T-cell (primary cell): ENCODE measurements around the gene ZBTB4. TPM values are rescaled to one million over a fixed set of nuclear protein-coding genes. Genes with fewer than 3 reads are reported as not detected.

ENCODE experiments used
- ATAC-seq, 4 experiments: fragments of 200-7000 bp in 3 of 4; fragments of 150-1000 bp in 1 of 4; cut with Tn5 transposase; replicated peaks in 1 of 4; 1 replicate in 3 of 4; 2 replicates in 1 of 4; pipeline ENCODE4 v1.10.0; 2021; ENCODE audit warnings: moderate library complexity in 3 of 4, mild to moderate bottlenecking in 2 of 4, moderate number of reproducible peaks in 1 of 4
- CTCF ChIA-PET, 2 donors: fragments of 300-600 bp; sonication (Branson Sonifier 250); formaldehyde crosslinking; loops; one replicate each; lab custom pipeline; 2022; ENCODE audit warnings: antibody characterized with exemption in 2 of 2; lab: Charles Lee
- POLR2A ChIA-PET, 2 donors: fragments of 300-600 bp; sonication (Branson Sonifier 250); formaldehyde crosslinking; loops; one replicate each; lab custom pipeline; 2022; ENCODE audit warnings: antibody characterized with exemption in 2 of 2; lab: Charles Lee
- DNase-seq, 35 experiments: peaks; one replicate each; pipeline versions ENCODE4 v3.0.0 to v3.0.0-alpha.2; 2013 to 2023
- H3K27ac ChIP-seq: one replicate; pipeline ENCODE4 v1.5.1; 2013; ENCODE audit warnings: low read length
- H3K27me3 ChIP-seq, 2 experiments: replicated peaks in 1 of 2; 1 replicate in 1 of 2; 2 replicates in 1 of 2; pipeline versions ENCODE4 v1.6.1 to v1.7.0; 2013; ENCODE audit warnings: low read length in 1 of 2, mixed read lengths in 1 of 2; ENCODE audit not compliant: control insufficient read depth in 2 of 2, insufficient read depth in 2 of 2; ENCODE audit errors: extremely low read depth in 1 of 2
- H3K36me3 ChIP-seq, 2 donors: 1 replicate in 1 of 2; 2 replicates in 1 of 2; pipeline versions ENCODE4 v1.6.1 to v1.7.0; 2013; ENCODE audit warnings: low read length in 1 of 2; ENCODE audit not compliant: control insufficient read depth in 2 of 2, insufficient read depth in 1 of 2; ENCODE audit errors: extremely low read depth in 1 of 2
- H3K4me1 ChIP-seq, 2 experiments: 1 replicate in 1 of 2; 2 replicates in 1 of 2; pipeline versions ENCODE4 v1.6.1 to v1.7.0; 2013; ENCODE audit warnings: low read length in 2 of 2, mixed read lengths in 1 of 2; ENCODE audit not compliant: insufficient read depth in 2 of 2, control insufficient read depth in 1 of 2; ENCODE audit errors: extremely low read depth in 1 of 2
- H3K4me3 ChIP-seq, 2 donors: 1 replicate in 1 of 2; 2 replicates in 1 of 2; pipeline versions ENCODE4 v1.5.1 to v1.7.0; 2013; ENCODE audit warnings: mild to moderate bottlenecking in 2 of 2, low read length in 1 of 2, moderate library complexity in 1 of 2; ENCODE audit not compliant: control insufficient read depth in 1 of 2; ENCODE audit errors: extremely low read depth in 1 of 2
- H3K9me3 ChIP-seq: 2 replicates; pipeline ENCODE4 v1.7.0; 2013
- H3K27ac Mint-ChIP-seq, 2 donors: one replicate each; pipeline ENCODE4 v1.8.0; 2020 to 2021; ENCODE audit warnings: mild to moderate bottlenecking in 2 of 2, mixed read lengths in 2 of 2
- H3K27me3 Mint-ChIP-seq, 2 donors: one replicate each; pipeline ENCODE4 v1.8.0; 2021 to 2022; ENCODE audit warnings: mixed read lengths in 2 of 2
- H3K36me3 Mint-ChIP-seq: one replicate; pipeline ENCODE4 v1.8.0; 2021; ENCODE audit warnings: mixed read lengths
- H3K4me1 Mint-ChIP-seq, 3 donors: one replicate each; pipeline ENCODE4 v1.8.0; 2020 to 2022; ENCODE audit warnings: mixed read lengths in 3 of 3, mild to moderate bottlenecking in 1 of 3
- H3K4me3 Mint-ChIP-seq, 3 donors: one replicate each; pipeline ENCODE4 v1.8.0; 2020 to 2022; ENCODE audit warnings: mild to moderate bottlenecking in 3 of 3, mixed read lengths in 3 of 3, moderate library complexity in 3 of 3
- H3K9me3 Mint-ChIP-seq, 3 donors: one replicate each; pipeline ENCODE4 v1.8.0; 2020 to 2022; ENCODE audit warnings: mixed read lengths in 3 of 3
- WGBS: methylation state at CpG from one replicate; pipeline ENCODE4 v1.1.5; 2013; ENCODE audit warnings: missing lambda C conversion rate; ENCODE audit not compliant: insufficient coverage; 5-methylcytosine and 5-hydroxymethylcytosine counted together
- total RNA-seq, 35 experiments: library from RNA in 6 of 35; stranded (reverse) in 6 of 35; fragments of 120-200 nt in 1 of 35; gene quantifications; one replicate each; pipeline versions ENCODE4 v1.2.1 to v1.2.4 and lab custom pipeline; 2013 to 2026

The ZBTB4 gene
- total RNA-seq, 5 donors from 2014 or later (not counting 1 experiment from before 2014, with no cell fraction given): 64.0 to 86.6 (median 82.7) TPM

DNA sequence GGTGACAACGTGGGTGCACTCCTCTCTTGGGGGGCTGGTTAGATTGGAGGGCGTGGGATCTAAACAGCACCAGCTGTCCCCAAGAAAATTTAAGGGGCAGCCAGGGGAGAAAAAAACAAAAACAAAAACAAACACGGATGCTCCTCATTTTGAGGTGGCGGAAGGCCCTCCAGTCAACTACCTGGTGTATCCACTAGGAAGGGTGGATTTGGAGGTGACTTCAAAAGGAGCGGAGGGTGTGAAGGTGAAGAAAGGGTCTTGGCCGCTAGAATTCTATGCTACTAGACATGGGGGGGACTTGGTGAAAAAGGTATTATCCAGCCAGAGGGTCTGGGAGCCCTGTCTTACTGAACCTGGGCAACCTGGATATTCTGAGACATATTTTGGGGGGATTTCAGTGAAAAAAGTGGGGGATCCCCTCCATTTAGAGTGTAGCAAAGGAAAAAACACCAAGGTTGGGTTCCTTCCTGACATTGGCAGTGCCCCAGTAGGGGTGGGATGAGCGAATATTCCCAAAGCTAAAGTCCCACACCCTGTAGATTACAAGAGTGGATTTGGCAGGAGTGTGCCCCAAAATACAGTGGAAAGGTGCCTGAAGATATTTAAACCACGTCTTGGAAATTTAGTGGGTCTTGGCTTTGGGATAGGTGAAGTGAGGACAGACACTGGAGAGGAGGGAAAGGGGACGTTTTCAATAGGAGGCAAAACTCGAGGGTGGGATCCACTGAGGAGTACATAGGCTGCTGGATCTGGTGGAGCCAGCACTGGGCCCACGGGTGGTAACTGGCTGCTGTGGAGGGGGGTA, 40.6 kb downstream of the ZBTB4 start:
- WGBS: 53% methylated on average over 5 of the region's 11 CpGs
- H3K4me1 ChIP-seq: peaks cover 13 to 58% of the 10 kb centered on the region in 2 experiments
- H3K27me3 ChIP-seq: peaks cover 0 to 63% of the 10 kb centered on the region in 2 experiments
- H3K9me3 ChIP-seq: no peaks in the 10 kb centered on the region
- Mint-ChIP-seq H3K9me3 (no peaks in the 10 kb centered on the region), H3K4me3 (peak overlapping the region; percentile 61 to 96 (median 73)), H3K27me3 (peaks cover 29 to 48% of the 10 kb centered on the region in 2 donors), H3K4me1 (peaks cover 41 to 48% (median 48%) of the 10 kb centered on the region in 3 donors), H3K27ac (peak overlapping the region in 1 of 2 donors; percentile 36), H3K36me3 (no peaks in the 10 kb centered on the region)
- CTCF ChIA-PET: interaction anchor here in 1 of 2 donors (0.5 kb wide), 1 partner anchor 122 kb away, joined by 3 read pairs; no protein-coding TSS in a partner anchor
- DNase-seq (no peak), ATAC-seq (no peak)
- no peak overlapping the region for H3K27ac ChIP-seq
- H3K36me3 ChIP-seq: no peaks in the 10 kb centered on the region
- peak overlapping the region in 1 of 2 donors; percentile 46 for H3K4me3 ChIP-seq
- POLR2A ChIA-PET: no interaction called here

DNA sequence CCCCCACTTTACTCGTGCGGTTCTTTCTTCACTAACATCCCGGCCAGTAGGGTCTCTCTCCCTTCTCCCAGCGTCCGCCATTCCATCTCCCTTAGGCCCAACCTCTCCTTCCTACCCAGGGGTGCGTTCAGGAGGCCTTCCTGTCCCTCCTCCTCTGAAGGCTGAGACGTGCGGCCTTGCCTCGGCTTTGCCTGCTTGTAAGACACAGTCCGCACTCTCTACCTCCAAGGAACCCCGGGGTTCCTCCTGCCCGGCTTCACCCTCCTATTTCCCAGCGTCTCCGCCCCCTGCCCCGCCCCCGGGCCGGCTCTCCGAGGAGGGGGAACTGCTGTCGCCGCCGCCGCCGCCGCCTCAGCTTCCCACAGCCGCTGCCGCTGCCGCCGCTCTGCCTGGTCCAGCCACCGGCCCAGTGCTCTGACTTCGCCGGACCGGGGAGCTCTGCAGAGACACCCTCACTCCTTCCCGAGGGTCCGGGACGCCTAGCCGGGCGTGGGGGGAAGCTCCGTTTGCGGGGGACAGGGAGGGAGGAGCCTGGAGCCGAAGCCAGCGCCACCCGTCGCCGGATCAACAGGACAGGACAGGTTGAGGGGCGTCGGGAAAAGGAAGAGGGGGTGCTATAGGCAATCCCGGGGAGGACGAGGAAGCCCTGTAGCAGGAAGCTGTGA, 41.3 kb downstream of the ZBTB4 start:
- H3K27ac ChIP-seq: no peak overlapping the region
- H3K4me3 ChIP-seq: peak overlapping the region in 1 of 2 donors; percentile 46
- peaks cover 0 to 56% of the 10 kb centered on the region in 2 experiments for H3K27me3 ChIP-seq
- peaks cover 13 to 58% of the 10 kb centered on the region in 2 experiments for H3K4me1 ChIP-seq
- ChIA-PET POLR2A (no interaction called here), CTCF (interaction anchor here in 1 of 2 donors (0.5 kb wide), 1 partner anchor 123 kb away, joined by 3 read pairs; no protein-coding TSS in a partner anchor)
- 29% methylated on average over 43 of the region's 48 CpGs for WGBS
- Mint-ChIP-seq H3K4me1 (peaks cover 41 to 48% (median 48%) of the 10 kb centered on the region in 3 donors), H3K27me3 (peaks cover 23 to 40% of the 10 kb centered on the region in 2 donors), H3K36me3 (no peaks in the 10 kb centered on the region), H3K4me3 (peak overlapping the region; percentile 61 to 96 (median 73)), H3K9me3 (no peaks in the 10 kb centered on the region), H3K27ac (no peak overlapping the region)
- peak in 32 of 35 experiments; percentile 17 to 69 (median 45) for DNase-seq
- ATAC-seq: no peak
- no peaks in the 10 kb centered on the region for H3K9me3 ChIP-seq
- no peaks in the 10 kb centered on the region for H3K36me3 ChIP-seq

GRCh38 chr17:7437369-7437863, 42.0 kb downstream of the ZBTB4 start:
- Histone ChIP-seq H3K27me3 (peaks cover 0 to 49% of the 10 kb centered on the region in 2 experiments), H3K4me1 (peaks cover 13 to 58% of the 10 kb centered on the region in 2 experiments), H3K36me3 (no peaks in the 10 kb centered on the region), H3K9me3 (no peaks in the 10 kb centered on the region), H3K4me3 (peak overlapping the region; percentile 21 to 86), H3K27ac (no peak overlapping the region)
- 57% methylated on average over 27 of the region's 31 CpGs for WGBS
- ChIA-PET CTCF (interaction anchor here (0.9 to 2.9 kb wide), 9 partner anchors 17 to 123 kb away, joined by 3 to 21 read pairs (median 7); partner anchors contain the start of gene TMEM256 (in 1 of the 2)), POLR2A (interaction anchor here in 1 of 2 donors (1.2 to 2.9 kb wide), 2 partner anchors 38 to 48 kb away, joined by 4 to 21 read pairs; partner anchors contain the start of gene POLR2A)
- no peaks in the 10 kb centered on the region for H3K36me3 Mint-ChIP-seq
- peak overlapping the region; percentile 92 to 96 (median 93) for H3K4me3 Mint-ChIP-seq
- no peaks in the 10 kb centered on the region for H3K9me3 Mint-ChIP-seq
- peaks cover 20 to 34% of the 10 kb centered on the region in 2 donors for H3K27me3 Mint-ChIP-seq
- DNase-seq (peak in 1 of 35 experiments; percentile 5), ATAC-seq (no peak)
- peaks cover 41 to 48% (median 47%) of the 10 kb centered on the region in 3 donors for H3K4me1 Mint-ChIP-seq
- H3K27ac Mint-ChIP-seq: no peak overlapping the region

DNA sequence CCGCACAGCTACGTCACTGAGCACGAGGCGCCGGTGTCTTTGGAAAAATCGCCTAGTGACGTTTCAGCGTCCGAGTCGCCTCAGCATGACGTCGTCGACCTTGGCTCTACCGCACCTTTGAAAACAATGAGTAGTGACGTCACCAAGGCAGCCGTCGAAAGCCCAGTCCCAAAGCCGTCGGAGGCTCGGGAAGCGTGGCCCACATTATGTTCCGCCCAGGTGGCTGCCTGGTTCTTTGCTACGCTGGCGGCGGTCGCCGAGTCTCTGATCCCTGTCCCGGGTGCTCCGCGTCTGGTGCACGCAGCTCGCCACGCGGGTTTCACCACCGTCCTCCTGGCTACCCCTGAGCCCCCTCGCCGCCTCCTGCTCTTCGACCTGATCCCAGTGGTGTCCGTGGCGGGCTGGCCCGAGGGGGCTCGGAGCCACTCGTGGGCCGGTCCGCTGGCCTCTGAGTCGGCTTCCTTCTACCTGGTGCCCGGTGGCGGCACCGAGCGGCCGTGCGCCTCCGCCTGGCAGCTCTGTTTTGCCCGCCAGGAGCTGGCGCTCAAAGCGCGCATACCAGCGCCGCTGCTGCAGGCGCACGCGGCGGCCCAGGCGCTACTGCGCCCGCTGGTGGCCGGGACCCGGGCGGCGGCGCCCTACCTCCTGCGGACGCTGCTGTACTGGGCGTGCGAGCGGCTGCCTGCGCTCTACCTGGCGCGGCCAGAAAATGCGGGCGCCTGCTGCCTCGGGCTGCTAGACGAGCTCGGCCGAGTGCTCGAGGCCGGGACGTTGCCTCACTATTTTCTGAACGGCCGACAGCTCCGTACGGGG, 42.7 kb downstream of the ZBTB4 start:
- Histone ChIP-seq H3K4me3 (peak overlapping the region; percentile 78 to 86), H3K36me3 (no peaks in the 10 kb centered on the region), H3K27ac (peak overlapping the region; percentile 83), H3K9me3 (no peaks in the 10 kb centered on the region), H3K4me1 (peaks cover 13 to 58% of the 10 kb centered on the region in 2 experiments), H3K27me3 (peaks cover 0 to 43% of the 10 kb centered on the region in 2 experiments)
- Mint-ChIP-seq H3K27ac (peak overlapping the region; percentile 95 to 96), H3K4me3 (peak overlapping the region; percentile 92 to 96 (median 93)), H3K27me3 (peaks cover 14 to 28% of the 10 kb centered on the region in 2 donors), H3K4me1 (peaks cover 41 to 48% (median 45%) of the 10 kb centered on the region in 3 donors), H3K36me3 (no peaks in the 10 kb centered on the region), H3K9me3 (no peaks in the 10 kb centered on the region)
- CTCF ChIA-PET: interaction anchor here (0.5 to 2.9 kb wide), 22 partner anchors 9 to 391 kb away, joined by 3 to 26 read pairs (median 5); partner anchors contain the start of genes GABARAP (in 1 of the 2), SOX15 (in 1 of the 2), TMEM256 (in 1 of the 2) and TP53 (in 1 of the 2)
- peak; percentile 66 to 70 (median 68) for ATAC-seq
- WGBS: 13% methylated on average over 92 of the region's 92 CpGs
- peak; percentile 62 to 91 (median 77) for DNase-seq
- POLR2A ChIA-PET: interaction anchor here (0.5 to 2.9 kb wide), 4 partner anchors 19 to 250 kb away, joined by 4 to 21 read pairs (median 6); partner anchors contain the start of genes POLR2A (in 1 of the 2) and TP53 (in 1 of the 2)

DNA sequence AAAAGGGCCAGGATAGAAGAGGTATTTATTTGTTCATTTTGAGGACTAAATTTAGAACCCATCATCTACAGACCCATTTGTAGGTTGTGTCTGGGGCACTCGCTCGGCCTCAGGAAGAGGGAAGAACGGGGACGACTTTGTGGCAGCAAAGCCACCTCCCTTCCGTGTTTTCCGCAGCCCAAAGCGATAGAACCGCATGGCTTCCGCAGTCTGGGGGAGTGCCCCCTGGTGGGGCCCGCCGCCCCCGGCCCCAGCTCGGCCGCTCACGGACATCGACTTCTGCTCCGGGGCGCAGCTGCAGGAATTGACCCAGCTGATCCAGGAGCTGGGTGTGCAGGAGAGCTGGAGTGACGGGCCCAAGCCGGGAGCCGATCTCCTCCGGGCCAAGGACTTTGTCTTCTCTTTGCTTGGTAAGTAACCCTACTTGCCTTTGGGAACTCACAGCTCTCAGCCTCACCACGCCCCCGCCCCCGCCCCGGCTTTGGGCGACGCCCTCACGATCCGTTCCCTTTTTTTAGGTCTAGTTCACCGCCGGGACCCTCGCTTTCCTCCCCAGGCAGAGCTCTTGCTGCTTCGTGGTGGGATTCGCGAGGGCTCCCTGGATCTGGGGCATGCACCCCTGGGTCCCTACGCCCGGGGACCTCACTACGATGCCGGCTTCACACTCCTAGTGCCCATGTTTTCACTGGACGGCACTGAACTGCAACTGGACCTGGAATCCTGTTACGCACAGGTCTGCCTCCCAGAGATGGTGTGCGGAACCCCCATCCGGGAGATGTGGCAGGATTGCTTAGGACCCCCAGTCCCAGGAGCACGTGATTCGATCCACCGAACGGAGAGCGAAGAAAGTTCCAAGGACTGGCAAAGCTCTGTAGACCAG, 43.5 kb downstream of the ZBTB4 start:
- ATAC-seq: peak; percentile 44 to 52 (median 48)
- Histone ChIP-seq H3K27ac (peak overlapping the region; percentile 83), H3K4me3 (peak overlapping the region; percentile 78 to 86), H3K27me3 (peaks cover 0 to 35% of the 10 kb centered on the region in 2 experiments), H3K4me1 (peaks cover 13 to 58% of the 10 kb centered on the region in 2 experiments), H3K36me3 (no peaks in the 10 kb centered on the region), H3K9me3 (no peaks in the 10 kb centered on the region)
- Mint-ChIP-seq H3K4me1 (peaks cover 41 to 48% (median 44%) of the 10 kb centered on the region in 3 donors), H3K27ac (peak overlapping the region; percentile 95 to 96), H3K27me3 (peaks cover 12 to 20% of the 10 kb centered on the region in 2 donors), H3K4me3 (peak overlapping the region; percentile 92 to 96 (median 93)), H3K9me3 (no peaks in the 10 kb centered on the region), H3K36me3 (no peaks in the 10 kb centered on the region)
- ChIA-PET CTCF (interaction anchor here (0.5 to 2.9 kb wide), 29 partner anchors 10 to 390 kb away, joined by 3 to 26 read pairs (median 5); partner anchors contain the start of genes GABARAP (in 1 of the 2), SENP3 (in 1 of the 2), TMEM256 (in 1 of the 2) and TP53 (in 1 of the 2)), POLR2A (interaction anchor here in 1 of 2 donors (0.6 to 2.9 kb wide), 7 partner anchors 8 to 251 kb away, joined by 3 to 21 read pairs (median 6); partner anchors contain the start of genes POLR2A, TMEM256 and TP53)
- DNase-seq: peak in 34 of 35 experiments; percentile 24 to 76 (median 43)
- WGBS: 12% methylated on average over 49 of the region's 49 CpGs
